Heart left ventricle (tissue), 13 donors: ENCODE data around the gene SGCE.

Experiments used
- CTCF ChIP-seq, 12 donors: fragments of 200-600 bp; sonication (generic) in 4 of 12; IDR thresholded peaks; one replicate each; pipeline versions ENCODE4 v1.5.0 to v1.8.0; 2018 to 2022; ENCODE audit warnings: antibody characterized with exemption in 12 of 12, mild to moderate bottlenecking in 5 of 12
- POLR2A ChIP-seq, 2 donors: fragments of 450-650 bp; IDR thresholded peaks; one replicate each; pipeline ENCODE4 v1.6.1; 2017; ENCODE audit warnings: antibody characterized with exemption in 2 of 2, mild to moderate bottlenecking in 2 of 2, moderate library complexity in 2 of 2
- donor health status: ischemic (EF 13 %, LVEDD 7.1; RV severe dilation, severe dysfunction).
- donor health status: DM: no; HTN: yes; CAD: no.
- donor health status: DM: no; HTN: no; CAD: no.
- donor health status: ischemic (EF 25% LVEDD 6.9; RV normal size, moderate dysfunction).
- donor health status: ischemic (EF 25% LVEDD 5.7; RV mildly dilated, moderate dysfunction).
- donor health status: ischemic (EF 35%, LVEDD 5.7; RV mildly dilated, moderate dysfunction).
- donor health status: nonischemic (EF 11% LVEDD 7.7; RV severe dilation, severe dysfunction).
- donor health status: DM: yes; HTN: yes; CAD: no.
- donor health status: PGD.
- donor health status: ischemic (EF 29% LVEDD 5.4; RV normal size, mild dysfunction).
- donor health status: nonischemic (EF 23%, LVEDD 6.1; RV moderate dilation, normal function).

GRCh38 chr7:94649450-94649849, 6.5 kb downstream of the SGCE start:
- TF ChIP-seq CTCF (IDR thresholded peaks at IDR 0.05): no peak
- no peak for TF ChIP-seq POLR2A (IDR thresholded peaks at IDR 0.05)
